Cortex of kidney (tissue), 1 donor: Measurements from ENCODE around the gene GPRIN3.

ENCODE experiments used
- DNase-seq: peaks from one replicate; lab custom pipeline; 2025; lab: John Stamatoyannopoulos, UW

The GPRIN3 gene

GRCh38 chr4:89290727-89291516 lies 16.7 kb downstream of the GPRIN3 start:
- DNase-seq = no peak

- DNase-seq = no peak
Measured at GRCh38 chr4:89289312-89289711, 18.3 kb downstream of the GPRIN3 start.

- DNase-seq = no peak
Measured at GRCh38 chr4:89288430-89288829, 19.2 kb downstream of the GPRIN3 start.

DNA sequence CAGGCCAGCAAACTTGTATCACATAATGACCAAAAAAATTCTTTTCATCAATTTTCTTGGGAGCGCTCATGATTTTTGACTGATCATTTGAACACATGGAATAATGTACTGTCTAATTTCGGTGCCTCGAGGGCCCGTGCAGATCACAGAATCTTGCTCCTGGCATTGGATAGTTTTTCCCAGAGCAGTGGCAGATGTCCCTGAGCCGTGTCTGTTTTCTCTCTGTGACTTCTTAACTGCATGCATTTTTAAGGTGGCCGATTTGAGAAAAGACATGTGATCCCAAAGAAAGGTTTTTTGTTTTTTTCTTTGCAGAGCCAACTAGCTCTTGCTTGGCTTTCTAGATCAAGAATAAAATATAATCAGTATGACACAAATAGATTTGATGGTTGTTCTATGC lies 19.7 kb downstream of the GPRIN3 start:
- no peak for DNase-seq

GRCh38 chr4:89285745-89286144 lies 21.9 kb downstream of the GPRIN3 start:
- DNase-seq = no peak

- no peak for DNase-seq
Measured at GRCh38 chr4:89284828-89285227, 22.8 kb downstream of the GPRIN3 start.

DNA sequence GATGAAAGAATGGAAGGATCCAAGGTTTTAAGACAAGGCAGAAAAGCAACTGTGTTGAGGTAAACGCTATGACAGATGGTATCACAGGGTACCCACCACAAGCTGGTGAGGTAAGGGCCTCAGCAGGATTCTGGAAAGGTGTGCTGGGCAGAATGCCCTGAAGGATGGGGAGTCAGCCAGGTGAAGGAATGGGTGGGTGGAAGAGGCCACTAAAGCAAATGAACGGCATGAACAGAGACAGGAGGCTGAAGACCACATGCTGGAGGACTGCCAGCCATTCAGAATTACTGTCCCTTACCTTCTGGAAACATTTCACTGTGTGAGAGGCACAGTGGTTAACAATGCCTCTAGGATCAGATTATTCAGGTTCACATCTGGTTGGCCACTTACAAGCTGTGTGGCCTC lies 23.6 kb downstream of the GPRIN3 start:
- no peak for DNase-seq

DNA sequence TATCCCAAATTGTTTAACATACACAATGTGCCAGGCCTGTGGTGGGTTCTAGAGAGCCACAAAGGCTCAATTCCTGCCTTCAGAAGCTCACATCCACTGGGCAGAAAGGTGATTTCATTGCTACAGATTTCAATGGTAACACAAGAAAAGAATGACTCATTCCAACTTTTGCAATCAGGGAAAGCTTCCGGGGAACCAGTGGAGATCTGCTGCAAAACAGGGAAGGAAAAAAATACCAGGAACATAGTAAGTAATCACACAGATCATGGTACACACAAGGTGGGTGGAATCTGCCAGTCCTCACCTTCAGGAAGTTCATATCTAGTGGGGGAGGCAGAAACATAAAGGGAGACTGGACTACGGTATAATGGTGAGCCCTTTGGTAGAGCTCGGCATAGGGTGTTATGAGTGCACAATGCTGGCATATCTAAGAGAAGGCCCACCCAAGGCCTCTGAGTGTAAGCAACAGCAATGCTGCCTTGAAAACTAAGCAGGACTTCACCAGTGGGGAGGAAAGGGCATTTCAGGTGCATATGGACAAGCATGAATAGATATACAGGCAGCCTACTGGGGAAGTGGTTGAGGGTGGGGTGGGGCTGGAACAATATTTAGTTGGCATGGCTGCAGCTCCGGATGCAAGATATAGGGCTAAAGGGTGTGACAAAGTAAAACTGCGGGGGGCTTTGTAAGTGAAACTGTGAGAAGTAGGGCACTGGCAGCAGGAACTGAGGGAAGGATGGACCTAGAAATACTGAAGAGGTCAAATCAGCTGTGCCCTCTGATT lies 24.2 kb downstream of the GPRIN3 start:
- DNase-seq = no peak

DNA sequence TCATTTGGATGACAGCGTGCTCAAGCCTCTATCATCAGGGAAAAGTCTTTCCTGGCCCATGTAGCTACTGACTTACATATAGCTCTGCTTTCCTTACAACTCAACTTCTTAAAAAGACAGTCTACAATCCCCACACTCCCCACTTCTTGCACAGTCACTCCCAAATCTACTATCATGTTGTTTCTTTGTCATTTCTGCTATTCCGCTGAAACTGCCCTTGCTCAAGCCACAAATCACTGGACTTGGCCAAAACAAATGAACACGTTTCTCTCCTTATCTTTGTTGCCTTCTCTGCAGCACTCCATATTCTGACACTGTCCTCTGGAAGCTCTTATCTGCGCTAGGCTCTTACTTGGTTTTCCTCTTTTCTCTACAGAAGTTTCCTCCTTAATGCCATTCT lies 28.2 kb downstream of the GPRIN3 start:
- no peak for DNase-seq

GRCh38 chr4:89277412-89277811 lies 30.2 kb downstream of the GPRIN3 start:
- no peak for DNase-seq

GRCh38 chr4:89276296-89276695 lies 31.3 kb downstream of the GPRIN3 start:
- no peak for DNase-seq

DNA sequence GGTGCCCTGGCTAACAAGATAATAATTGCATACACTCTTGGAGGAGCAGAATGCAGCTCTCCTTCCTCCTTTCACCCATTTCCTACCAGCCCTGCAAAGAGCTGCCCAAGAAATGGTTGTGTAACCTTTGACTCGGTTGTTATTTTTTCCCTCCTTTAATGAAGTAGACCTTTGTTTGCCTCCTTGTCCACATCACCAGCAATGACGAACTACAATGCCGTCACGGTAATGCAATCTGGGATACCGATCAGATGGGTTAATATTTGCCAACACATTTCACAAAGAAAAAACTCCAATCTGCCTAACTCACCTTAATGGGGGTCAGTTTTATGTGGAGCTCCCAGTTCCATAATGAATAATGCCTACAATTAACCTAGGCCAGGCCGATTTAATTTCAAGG lies 32.0 kb downstream of the GPRIN3 start:
- no peak for DNase-seq

GRCh38 chr4:89273741-89274141 lies 33.9 kb downstream of the GPRIN3 start:
- no peak for DNase-seq

DNA sequence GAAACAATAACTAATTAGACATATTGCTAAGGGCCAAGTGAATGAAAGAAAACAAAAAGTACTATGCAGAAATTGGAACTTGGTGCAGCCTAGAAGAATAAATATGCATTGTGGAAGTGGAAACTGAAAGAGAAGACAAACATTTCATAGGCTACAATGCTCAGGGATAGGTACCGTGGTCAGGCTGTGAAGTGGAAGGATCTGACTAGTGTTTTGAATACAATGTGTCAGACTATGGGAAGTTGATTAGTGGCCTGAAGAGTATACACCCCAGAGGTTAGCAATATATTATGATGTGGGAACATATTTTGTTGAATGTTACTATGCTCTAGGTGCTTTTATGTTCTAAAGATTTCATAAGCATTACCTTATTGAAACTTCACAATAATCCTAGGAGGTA lies 36.8 kb downstream of the GPRIN3 start:
- no peak for DNase-seq

DNA sequence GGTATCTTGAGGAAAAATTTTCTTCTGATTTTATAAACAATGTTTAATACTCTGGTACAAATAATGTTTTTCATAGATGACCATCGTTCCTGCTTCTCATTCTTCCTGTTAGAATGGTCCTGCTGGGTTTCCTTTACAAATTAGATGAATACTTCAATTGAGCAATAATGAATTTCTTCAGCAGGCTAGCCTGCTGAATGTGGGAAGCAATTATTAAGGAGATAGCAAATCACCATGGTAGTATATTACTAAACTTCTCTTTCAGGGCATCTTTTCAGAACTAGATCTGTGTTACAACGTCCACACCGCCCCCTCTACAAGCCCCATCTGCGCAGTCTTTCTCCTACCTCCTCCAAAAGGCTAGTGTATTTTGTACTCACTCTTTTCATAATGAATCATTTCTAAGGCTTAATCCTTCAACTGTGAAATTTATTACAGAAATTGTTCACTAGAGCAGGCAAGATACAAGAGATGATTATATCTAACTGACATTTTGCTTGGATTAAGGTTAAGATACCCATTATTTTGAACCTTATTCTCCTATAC lies 38.4 kb downstream of the GPRIN3 start:
- no peak for DNase-seq

GRCh38 chr4:89268679-89269078 lies 38.9 kb downstream of the GPRIN3 start:
- no peak for DNase-seq

DNA sequence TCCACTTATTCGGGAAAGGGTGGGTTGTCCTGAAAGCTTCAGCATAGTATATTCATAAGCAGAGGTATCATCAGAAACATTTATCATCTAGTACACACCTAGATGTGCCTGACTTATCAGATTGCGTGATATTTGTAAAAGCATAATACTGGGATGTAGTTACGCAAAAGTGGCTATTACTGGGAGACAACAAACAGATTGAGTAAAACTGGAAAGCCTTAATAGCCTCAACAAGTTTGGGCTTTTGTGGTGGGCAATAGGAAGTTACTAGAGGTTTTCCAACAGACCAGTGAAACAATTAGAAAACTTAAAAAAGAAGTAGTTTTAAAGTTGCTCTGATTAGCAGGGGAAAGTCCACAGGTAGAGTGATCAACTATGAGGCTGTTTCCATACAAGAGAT lies 39.8 kb downstream of the GPRIN3 start:
- no peak for DNase-seq

GRCh38 chr4:89267392-89267791 lies 40.2 kb downstream of the GPRIN3 start:
- DNase-seq = no peak

- no peak for DNase-seq
Measured at GRCh38 chr4:89266128-89266527, 41.5 kb downstream of the GPRIN3 start.

DNA sequence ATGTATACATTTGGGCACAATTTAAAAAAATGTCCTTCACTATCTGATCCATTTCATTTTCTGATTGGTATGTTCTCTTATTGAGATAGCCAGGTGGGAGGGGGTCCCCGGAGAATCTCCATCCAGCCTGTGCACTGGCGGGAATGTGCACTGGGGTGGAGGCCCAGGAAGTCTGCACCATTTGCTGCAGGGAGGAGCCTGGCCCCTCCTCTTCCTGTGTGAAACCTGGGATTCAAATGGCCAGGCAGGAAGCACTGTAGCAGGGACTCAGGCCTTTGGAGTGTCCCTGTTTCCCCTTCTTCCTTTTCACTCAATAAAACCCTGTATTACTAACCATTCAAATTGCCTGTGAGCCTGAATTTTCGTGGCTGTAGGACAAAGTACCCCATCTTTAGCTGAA lies 44.3 kb downstream of the GPRIN3 start:
- no peak for DNase-seq

DNA sequence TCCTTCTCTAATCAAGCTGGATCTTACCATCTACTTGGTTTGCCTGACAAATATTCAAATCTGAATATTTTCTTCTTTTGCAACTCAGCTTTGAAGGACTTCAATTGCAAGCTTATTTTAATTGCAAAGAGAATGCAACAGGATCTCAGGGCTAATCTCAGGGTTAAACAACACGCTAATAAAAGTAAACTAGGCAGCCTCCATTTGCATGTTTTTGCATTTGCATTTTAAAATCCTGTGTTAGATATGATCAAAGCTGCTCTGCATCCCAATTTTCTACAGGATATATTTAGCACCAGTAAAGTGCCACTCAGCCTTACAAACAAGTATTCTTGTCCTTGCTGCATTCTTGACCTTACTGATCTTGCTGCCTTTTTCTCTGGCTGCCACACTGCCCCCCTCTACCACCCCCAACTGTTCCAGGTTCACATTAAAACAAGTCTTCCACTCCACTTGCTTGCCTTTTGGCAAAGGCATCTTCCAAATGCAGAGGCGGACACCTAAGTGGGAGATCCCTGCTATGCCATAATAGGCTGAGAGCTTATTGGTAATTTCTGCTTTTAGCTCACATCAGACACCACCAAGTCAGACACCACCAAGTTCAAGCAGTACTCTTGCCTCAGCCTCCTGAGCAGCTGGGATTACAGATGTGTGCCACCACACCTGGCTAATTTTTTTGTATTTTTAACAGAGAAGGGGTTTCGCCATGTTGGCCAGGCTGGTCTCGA lies 48.1 kb downstream of the GPRIN3 start:
- DNase-seq = no peak

GRCh38 chr4:89258506-89258905 lies 49.1 kb downstream of the GPRIN3 start:
- DNase-seq = no peak

DNA sequence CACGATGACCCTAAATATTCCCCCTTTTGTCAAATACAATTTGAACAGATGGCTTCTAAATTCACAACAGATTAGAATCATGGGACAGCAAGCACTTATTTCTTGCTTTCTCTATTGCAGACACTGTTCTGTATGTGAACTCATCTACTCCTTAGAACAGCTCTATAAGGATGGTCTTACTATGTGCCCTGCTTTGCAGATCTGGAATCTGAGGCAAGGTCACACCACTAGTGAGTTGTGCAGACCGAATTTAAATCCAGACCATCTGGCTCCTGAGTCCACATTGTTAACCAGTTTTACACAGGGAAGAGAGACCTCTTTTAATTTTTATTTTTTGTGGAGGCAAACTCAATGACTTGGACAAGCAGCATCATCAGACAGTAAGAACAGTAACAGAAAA lies 50.2 kb downstream of the GPRIN3 start:
- no peak for DNase-seq
